ENCODE results near the gene RUVBL1. TPM values are rescaled to one million over a fixed set of nuclear protein-coding genes. Genes with fewer than 3 reads are reported as not detected.

Gene RUVBL1
- polyA plus RNA-seq, 1 donor (not counting 4 experiments of a cell fraction or from before 2014, with no cell fraction given) = 94.8 TPM

GRCh38 chr3:128103136-128103676, 20.4 kb downstream of the RUVBL1 start:
- Histone ChIP-seq H3K27ac (ENCODE audit: control insufficient read depth, insufficient read depth, low read length) (no peak overlapping the region), H3K27me3 (ENCODE audit: control insufficient read depth, extremely low read depth, insufficient read depth, low read length) (no peaks in the 10 kb centered on the region), H2AFZ (ENCODE audit: control insufficient read depth, low read length) (no peak overlapping the region), H3K36me3 (ENCODE audit: control insufficient read depth in 2 of 2, extremely low read depth in 1 of 2, insufficient read depth in 2 of 2, low read length in 2 of 2) (peaks cover 30 to 34% of the 10 kb centered on the region in 2 experiments), H3K9me3 (ENCODE audit: control insufficient read depth, low read depth, low read length) (no peaks in the 10 kb centered on the region), H3K9ac (ENCODE audit: control insufficient read depth, extremely low read depth, insufficient read depth, low read length) (no peak overlapping the region), H4K20me1 (ENCODE audit: control insufficient read depth, extremely low read depth, insufficient read depth, low read length) (no peaks in the 10 kb centered on the region), H3K4me3 (ENCODE audit: control insufficient read depth in 2 of 3, extremely low read depth in 1 of 3, insufficient read depth in 2 of 3, low read depth in 1 of 3, low read length in 3 of 3) (no peak overlapping the region), H3K79me2 (ENCODE audit: control insufficient read depth, insufficient read depth, low read length) (peaks cover 15% of the 10 kb centered on the region), H3K4me1 (ENCODE audit: control insufficient read depth, extremely low read depth, insufficient read depth, low read length) (no peaks in the 10 kb centered on the region), H3K4me2 (ENCODE audit: control insufficient read depth, extremely low read depth, insufficient read depth, low read depth, low read length) (no peak overlapping the region), H3K9me1 (ENCODE audit: control insufficient read depth, extremely low read depth, insufficient read depth, low read length) (no peaks in the 10 kb centered on the region)
- FAIRE-seq (no peak), DNase-seq (ENCODE audit: low read depth, low spot score) (no peak)
- TF ChIP-seq CTCF (optimal IDR thresholded peaks at IDR 0.05 in 1 of 3, IDR thresholded peaks at IDR 0.05 in 1 of 3, conservative IDR thresholded peaks at IDR 0.05 in 1 of 3; ENCODE audit: extremely low read depth in 1 of 3, insufficient read depth in 2 of 3, low read length in 3 of 3) (no peak), EZH2 (IDR thresholded peaks at IDR 0.05; ENCODE audit: low read length) (no peak)
- dilution Hi-C loops (cut with MboI; ENCODE audit: extremely low pct_ligation_motif_present, low sequenced_read_pairs) = no loop called here

GRCh38 chr3:128100638-128101037, 23.0 kb downstream of the RUVBL1 start:
- Histone ChIP-seq H3K36me3 (ENCODE audit: control insufficient read depth in 2 of 2, extremely low read depth in 1 of 2, insufficient read depth in 2 of 2, low read length in 2 of 2) (peaks cover 37 to 43% of the 10 kb centered on the region in 2 experiments), H3K79me2 (ENCODE audit: control insufficient read depth, insufficient read depth, low read length) (peaks cover 4% of the 10 kb centered on the region), H3K4me2 (ENCODE audit: control insufficient read depth, extremely low read depth, insufficient read depth, low read depth, low read length) (no peak overlapping the region), H3K9ac (ENCODE audit: control insufficient read depth, extremely low read depth, insufficient read depth, low read length) (no peak overlapping the region), H2AFZ (ENCODE audit: control insufficient read depth, low read length) (no peak overlapping the region), H3K9me3 (ENCODE audit: control insufficient read depth, low read depth, low read length) (no peaks in the 10 kb centered on the region), H4K20me1 (ENCODE audit: control insufficient read depth, extremely low read depth, insufficient read depth, low read length) (no peaks in the 10 kb centered on the region), H3K27me3 (ENCODE audit: control insufficient read depth, extremely low read depth, insufficient read depth, low read length) (no peaks in the 10 kb centered on the region), H3K27ac (ENCODE audit: control insufficient read depth, insufficient read depth, low read length) (no peak overlapping the region), H3K4me1 (ENCODE audit: control insufficient read depth, extremely low read depth, insufficient read depth, low read length) (peaks cover 5% of the 10 kb centered on the region), H3K9me1 (ENCODE audit: control insufficient read depth, extremely low read depth, insufficient read depth, low read length) (no peaks in the 10 kb centered on the region), H3K4me3 (ENCODE audit: control insufficient read depth in 2 of 3, extremely low read depth in 1 of 3, insufficient read depth in 2 of 3, low read depth in 1 of 3, low read length in 3 of 3) (no peak overlapping the region)
- DNase-seq (ENCODE audit: low read depth, low spot score) (no peak), FAIRE-seq (no peak)
- dilution Hi-C loops (cut with MboI; ENCODE audit: extremely low pct_ligation_motif_present, low sequenced_read_pairs) = no loop called here
- TF ChIP-seq EZH2 (IDR thresholded peaks at IDR 0.05; ENCODE audit: low read length) (no peak), CTCF (optimal IDR thresholded peaks at IDR 0.05 in 1 of 3, IDR thresholded peaks at IDR 0.05 in 1 of 3, conservative IDR thresholded peaks at IDR 0.05 in 1 of 3; ENCODE audit: extremely low read depth in 1 of 3, insufficient read depth in 2 of 3, low read length in 3 of 3) (no peak)
